HG03469 (cell line): ENCODE measurements around the gene RAMAC.
"Not testable (repeated sequence)": the region's sequence is repeated elsewhere in the genome, so short reads cannot be mapped to it uniquely, and the experiment has no call there.

Source experiments
- ATAC-seq: cut with Tn5 transposase; IDR thresholded peaks from one replicate; pipeline ENCODE4 v1.9.1; 2021; ENCODE audit warnings: mild to moderate bottlenecking, moderate library complexity, moderate number of reproducible peaks; ENCODE audit not compliant: unreplicated experiment

Gene RAMAC

GRCh38 chr15:82966671-82967071, 19.3 kb upstream of the RAMAC start:
- peak; percentile 65 for ATAC-seq

- ATAC-seq: no peak
These were observed 17.9 kb upstream of the RAMAC start for GRCh38 chr15:82968066-82968465.

- ATAC-seq: no peak
These were observed 16.7 kb upstream of the RAMAC start for GRCh38 chr15:82969353-82969752.

DNA sequence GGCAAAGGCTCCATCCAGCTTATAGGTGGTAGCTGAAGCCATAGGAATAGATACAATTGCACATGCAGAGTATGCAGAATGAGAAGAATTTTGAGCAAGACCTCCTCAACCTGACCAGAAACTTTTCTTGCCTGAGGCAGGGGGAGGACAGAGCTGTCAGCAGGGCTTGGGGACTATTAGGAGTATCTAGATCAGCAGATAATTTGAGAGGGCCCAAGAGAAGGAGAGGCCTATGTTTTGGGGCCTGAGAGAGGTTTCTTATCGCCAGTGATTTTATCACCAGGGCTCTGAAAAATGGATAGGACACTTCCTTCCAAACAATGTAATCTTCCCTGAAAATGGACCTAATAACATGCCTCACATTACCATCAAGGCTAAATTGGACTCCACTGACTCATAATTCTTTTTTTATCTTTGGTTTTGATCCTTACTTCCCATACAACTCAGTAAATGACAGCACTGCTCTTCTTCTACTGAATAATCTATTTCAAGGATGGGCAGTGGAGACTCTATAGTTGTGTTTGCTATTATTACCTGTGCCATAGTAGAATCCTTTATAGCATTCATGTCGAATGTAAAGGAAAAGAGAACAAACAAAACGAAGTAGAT, 15.8 kb upstream of the RAMAC start:
- ATAC-seq: no peak

GRCh38 chr15:82970696-82971095, 15.3 kb upstream of the RAMAC start:
- no peak for ATAC-seq

GRCh38 chr15:82971218-82971984, 14.6 kb upstream of the RAMAC start:
- no peak for ATAC-seq

DNA sequence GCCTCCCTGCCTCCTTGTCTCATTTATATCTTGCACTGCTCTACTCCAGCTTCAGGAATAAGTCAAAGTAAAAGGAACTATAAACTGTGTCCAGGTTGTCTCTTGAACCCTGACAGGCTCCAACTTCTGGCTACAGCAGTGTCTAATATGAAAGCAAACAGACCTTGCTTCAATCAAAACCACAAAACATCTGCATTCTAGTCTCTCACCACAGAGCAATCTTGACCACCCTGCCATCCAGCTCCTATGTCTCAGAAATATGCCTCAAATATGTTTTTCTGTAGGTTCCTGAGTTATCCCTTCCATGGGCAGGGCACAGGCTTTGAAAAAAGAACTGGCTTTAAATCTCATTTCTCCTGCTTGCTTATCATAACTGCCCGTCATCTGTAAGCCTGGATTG, 13.0 kb upstream of the RAMAC start:
- ATAC-seq: no peak

- ATAC-seq: no peak
These were observed 8.9 kb upstream of the RAMAC start for GRCh38 chr15:82977076-82977475.

GRCh38 chr15:82978438-82978837, 7.6 kb upstream of the RAMAC start:
- no peak for ATAC-seq

GRCh38 chr15:82979726-82980125, 6.3 kb upstream of the RAMAC start:
- no peak for ATAC-seq

GRCh38 chr15:82980981-82981380, 5.0 kb upstream of the RAMAC start:
- no peak for ATAC-seq

GRCh38 chr15:82986442-82986780, 401 bp downstream of the RAMAC start:
- ATAC-seq: no peak

GRCh38 chr15:82992436-82992998, 6.5 kb downstream of the RAMAC start:
- no peak for ATAC-seq

DNA sequence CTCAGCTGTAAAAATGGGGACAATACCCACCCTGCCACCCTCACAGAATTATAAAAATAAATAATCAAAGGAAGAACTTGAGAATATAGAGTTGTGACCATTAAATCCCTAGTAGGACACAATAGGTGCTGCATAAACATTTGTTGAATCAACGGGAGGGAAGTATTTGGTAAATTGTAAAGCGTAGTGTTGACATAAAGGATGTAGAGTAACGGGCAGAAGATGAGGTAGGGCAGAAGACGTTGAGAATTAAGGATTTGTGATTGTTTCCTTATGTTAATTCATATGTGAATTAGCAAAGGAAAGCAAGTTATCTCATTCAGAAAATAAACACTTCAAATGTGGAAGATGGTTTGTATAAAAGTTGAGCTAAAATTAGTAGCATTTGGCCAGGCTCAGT, 7.1 kb downstream of the RAMAC start:
- no peak for ATAC-seq

- no peak for ATAC-seq
These were observed 9.1 kb downstream of the RAMAC start for GRCh38 chr15:82995076-82995475.

GRCh38 chr15:82995938-82996337, 9.9 kb downstream of the RAMAC start:
- no peak for ATAC-seq

DNA sequence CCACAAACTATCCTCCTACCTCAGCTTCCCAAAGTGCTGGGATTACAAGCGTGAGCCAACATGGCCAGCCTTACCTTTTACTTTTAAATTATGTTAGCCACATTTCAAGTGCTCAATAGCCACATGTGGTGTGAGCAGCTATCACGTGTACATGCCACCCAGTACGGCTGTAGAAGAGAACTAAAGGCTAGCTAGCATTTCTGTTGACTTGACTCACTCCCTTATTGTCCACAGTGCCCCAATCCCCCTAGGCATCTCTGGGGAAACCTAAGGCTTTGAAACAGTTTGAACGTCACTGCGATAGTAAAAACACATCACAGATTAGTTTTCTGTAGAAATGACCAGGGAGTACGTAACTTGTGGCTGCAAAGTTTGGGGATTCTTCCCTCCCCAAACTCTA, 13.4 kb downstream of the RAMAC start:
- no peak for ATAC-seq

DNA sequence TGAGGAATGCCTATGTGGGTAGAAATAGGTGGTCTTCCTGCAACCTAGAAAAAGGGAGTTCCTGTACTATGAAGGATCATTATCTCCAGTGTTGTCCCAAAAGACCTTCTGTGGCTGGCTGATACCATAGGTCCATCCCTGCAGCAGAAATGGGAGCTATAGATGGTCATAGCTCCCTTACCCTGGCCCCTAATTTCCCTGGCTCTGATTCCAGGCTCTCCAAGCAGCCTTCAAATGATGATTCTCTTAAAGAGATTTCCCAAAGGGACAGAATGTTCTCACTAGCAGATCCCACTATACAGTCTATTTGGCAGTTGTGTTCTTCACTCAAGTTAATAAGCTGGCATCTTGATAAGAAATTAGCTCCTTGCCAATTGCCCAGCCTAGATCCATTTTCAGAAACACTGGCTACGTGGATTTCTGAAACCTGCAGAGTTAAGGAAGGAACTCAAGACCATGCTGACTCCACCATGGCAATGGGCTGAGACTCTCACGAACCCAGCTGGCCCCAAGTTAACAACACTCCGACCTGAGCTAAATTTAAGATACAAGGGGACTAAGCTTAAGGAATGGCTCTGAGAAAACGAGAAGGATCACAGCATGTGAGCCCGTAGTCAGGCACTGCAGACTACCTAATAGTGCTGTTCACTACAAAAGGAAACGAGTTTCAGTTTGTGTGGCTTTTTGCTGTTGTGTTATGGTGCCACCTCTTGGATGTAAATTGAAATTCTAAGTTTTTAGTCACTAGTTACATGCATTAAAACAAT, 14.1 kb downstream of the RAMAC start:
- no peak for ATAC-seq

GRCh38 chr15:83000672-83001031, 14.6 kb downstream of the RAMAC start:
- ATAC-seq: not testable (repeated sequence)

- peak; percentile 50 for ATAC-seq
These were observed 24.8 kb downstream of the RAMAC start for GRCh38 chr15:83010709-83011270.

DNA sequence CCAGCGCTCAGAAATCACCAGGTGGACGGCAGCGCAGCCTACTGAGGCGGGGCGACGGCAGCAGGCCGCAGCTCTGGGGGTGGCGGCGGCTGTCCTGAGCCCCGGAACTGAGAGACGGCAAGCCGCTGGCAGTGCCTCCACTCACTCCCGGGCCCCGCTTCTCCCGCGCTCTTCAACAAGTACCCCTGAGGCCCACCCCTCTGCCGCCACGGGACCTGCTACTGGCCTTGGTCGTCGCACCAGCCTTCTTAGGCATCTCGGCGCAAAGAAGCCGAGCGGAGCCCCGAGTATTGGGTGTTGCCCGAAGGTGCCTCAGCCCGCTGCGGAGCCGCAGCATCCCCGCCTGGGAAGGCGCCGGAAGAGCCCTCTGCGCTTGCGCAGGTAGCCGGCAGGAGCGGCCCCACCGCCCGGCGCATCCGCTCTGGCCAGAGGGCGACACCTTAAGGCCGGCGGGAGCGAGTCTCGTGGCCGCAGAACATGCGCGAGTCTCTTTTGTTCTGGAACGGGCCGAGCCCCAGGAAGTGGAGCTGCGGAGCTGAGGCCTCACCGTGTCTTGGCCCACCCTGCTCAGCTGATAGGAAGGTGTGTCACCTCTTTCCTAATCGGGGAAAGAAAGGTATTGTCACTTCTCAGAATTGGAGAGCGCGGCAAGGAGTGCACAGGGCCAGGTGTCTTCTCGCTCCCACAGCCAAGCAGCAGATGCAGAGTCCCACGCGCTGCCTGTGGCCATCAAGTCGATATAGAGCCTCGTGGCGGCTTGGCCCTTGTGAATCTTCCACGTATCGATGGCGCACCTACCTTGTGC, 25.5 kb downstream of the RAMAC start, which contains the start of gene C15orf40:
C15orf40 (minus strand) TSS at position 369 of the 805 bp plus-strand sequence; CDS start at position 337, 32 bp downstream.
- ATAC-seq: peak; percentile 74
